Suprapubic skin (tissue), 4 donors: ENCODE results near the gene GRIN3B.

Experiments
- EP300 ChIP-seq: sonication (generic); formaldehyde crosslinking; IDR thresholded peaks from one replicate; pipeline ENCODE4 v1.6.1; 2017; ENCODE audit warnings: antibody characterized with exemption
- POLR2A ChIP-seq, 2 donors: fragments of 450-650 bp; IDR thresholded peaks; one replicate each; pipeline ENCODE4 v1.6.1; 2017; ENCODE audit warnings: antibody characterized with exemption in 2 of 2, mild to moderate bottlenecking in 2 of 2, moderate library complexity in 2 of 2
- POLR2AphosphoS5 ChIP-seq, 3 donors: sonication (generic); formaldehyde crosslinking; IDR thresholded peaks; one replicate each; pipeline ENCODE4 v1.6.1; 2017; ENCODE audit warnings: antibody characterized with exemption in 3 of 3
- TF ChIP-seq, protein P1 (sequence below), 2 donors: fragments of 200-600 bp in 1 of 2; fragments of 450-650 bp in 1 of 2; sonication (generic) in 1 of 2; IDR thresholded peaks; one replicate each; pipeline ENCODE4 v1.5.1; 2016 to 2019; ENCODE audit warnings: antibody characterized with exemption in 2 of 2, mild to moderate bottlenecking in 1 of 2, moderate library complexity in 1 of 2

DNA sequence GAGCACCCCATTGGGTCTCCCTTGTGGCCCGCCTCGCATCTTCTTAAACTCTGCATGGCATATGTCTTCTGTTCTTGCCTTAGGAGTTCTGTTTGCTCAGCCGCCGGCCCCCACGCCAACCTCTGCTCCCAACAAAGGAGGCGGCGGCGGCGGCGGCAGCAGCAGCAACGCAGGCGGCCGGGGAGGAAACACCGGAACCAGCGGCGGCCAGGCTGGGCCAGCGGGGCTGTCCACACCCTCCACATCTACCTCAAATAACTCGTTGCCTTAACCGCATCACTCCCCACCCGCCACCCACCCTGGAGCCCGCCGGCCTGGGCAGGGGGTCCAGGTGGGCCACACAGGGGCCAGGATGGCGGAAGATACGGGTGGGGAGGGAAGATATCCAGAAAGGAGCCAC is 28.4 kb upstream of the GRIN3B start:
- TF ChIP-seq, protein P1, sequence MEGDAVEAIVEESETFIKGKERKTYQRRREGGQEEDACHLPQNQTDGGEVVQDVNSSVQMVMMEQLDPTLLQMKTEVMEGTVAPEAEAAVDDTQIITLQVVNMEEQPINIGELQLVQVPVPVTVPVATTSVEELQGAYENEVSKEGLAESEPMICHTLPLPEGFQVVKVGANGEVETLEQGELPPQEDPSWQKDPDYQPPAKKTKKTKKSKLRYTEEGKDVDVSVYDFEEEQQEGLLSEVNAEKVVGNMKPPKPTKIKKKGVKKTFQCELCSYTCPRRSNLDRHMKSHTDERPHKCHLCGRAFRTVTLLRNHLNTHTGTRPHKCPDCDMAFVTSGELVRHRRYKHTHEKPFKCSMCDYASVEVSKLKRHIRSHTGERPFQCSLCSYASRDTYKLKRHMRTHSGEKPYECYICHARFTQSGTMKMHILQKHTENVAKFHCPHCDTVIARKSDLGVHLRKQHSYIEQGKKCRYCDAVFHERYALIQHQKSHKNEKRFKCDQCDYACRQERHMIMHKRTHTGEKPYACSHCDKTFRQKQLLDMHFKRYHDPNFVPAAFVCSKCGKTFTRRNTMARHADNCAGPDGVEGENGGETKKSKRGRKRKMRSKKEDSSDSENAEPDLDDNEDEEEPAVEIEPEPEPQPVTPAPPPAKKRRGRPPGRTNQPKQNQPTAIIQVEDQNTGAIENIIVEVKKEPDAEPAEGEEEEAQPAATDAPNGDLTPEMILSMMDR (IDR thresholded peaks at IDR 0.05), result no peak
- TF ChIP-seq POLR2A (IDR thresholded peaks at IDR 0.05) (no peak), POLR2AphosphoS5 (IDR thresholded peaks at IDR 0.05) (no peak), EP300 (no peak)
